Endothelial cell of umbilical vein (primary cell): ENCODE data around the gene USP11.

Source experiments
- EZH2 ChIP-seq: IDR thresholded peaks from 2 replicates; pipeline ENCODE4 v1.6.1; 2012; ENCODE audit warnings: borderline replicate concordance, low read depth, mild to moderate bottlenecking, moderate library complexity, low read length, inconsistent platforms; ENCODE audit not compliant: severe bottlenecking
- FOS ChIP-seq: IDR thresholded peaks from 2 replicates; pipeline ENCODE4 v1.6.1; 2011; ENCODE audit warnings: mild to moderate bottlenecking, low read length, moderate library complexity, borderline replicate concordance; ENCODE audit not compliant: insufficient read depth
- MYC ChIP-seq: IDR thresholded peaks from one replicate; pipeline ENCODE4 v1.6.1; 2011; ENCODE audit warnings: mild to moderate bottlenecking, low read depth, low read length
- POLR2A ChIP-seq: IDR thresholded peaks from 2 replicates; pipeline ENCODE4 v1.6.1; 2012; ENCODE audit warnings: low read depth, mild to moderate bottlenecking, control low read depth, low read length
- POLR2AphosphoS5 ChIP-seq: IDR thresholded peaks from 2 replicates; pipeline ENCODE4 v1.6.1; 2012; ENCODE audit warnings: low read depth, mild to moderate bottlenecking, control low read depth, low read length, moderate library complexity; ENCODE audit not compliant: insufficient read depth
- TF ChIP-seq, protein P1 (sequence below), 2 donors: IDR thresholded peaks; 1 replicate in 1 of 2; 2 replicates in 1 of 2; pipeline ENCODE4 v1.5.1; 2011; ENCODE audit warnings: low read length in 2 of 2, mild to moderate bottlenecking in 2 of 2, moderate library complexity in 2 of 2, control low read depth in 1 of 2, inconsistent platforms in 1 of 2, low read depth in 1 of 2; ENCODE audit not compliant: insufficient read depth in 1 of 2; ENCODE audit errors: extremely low read depth in 1 of 2
- TF ChIP-seq, protein P2 (sequence below): IDR thresholded peaks from 2 replicates; pipeline ENCODE4 v1.6.1; 2011; ENCODE audit not compliant: insufficient read depth, insufficient read length

DNA sequence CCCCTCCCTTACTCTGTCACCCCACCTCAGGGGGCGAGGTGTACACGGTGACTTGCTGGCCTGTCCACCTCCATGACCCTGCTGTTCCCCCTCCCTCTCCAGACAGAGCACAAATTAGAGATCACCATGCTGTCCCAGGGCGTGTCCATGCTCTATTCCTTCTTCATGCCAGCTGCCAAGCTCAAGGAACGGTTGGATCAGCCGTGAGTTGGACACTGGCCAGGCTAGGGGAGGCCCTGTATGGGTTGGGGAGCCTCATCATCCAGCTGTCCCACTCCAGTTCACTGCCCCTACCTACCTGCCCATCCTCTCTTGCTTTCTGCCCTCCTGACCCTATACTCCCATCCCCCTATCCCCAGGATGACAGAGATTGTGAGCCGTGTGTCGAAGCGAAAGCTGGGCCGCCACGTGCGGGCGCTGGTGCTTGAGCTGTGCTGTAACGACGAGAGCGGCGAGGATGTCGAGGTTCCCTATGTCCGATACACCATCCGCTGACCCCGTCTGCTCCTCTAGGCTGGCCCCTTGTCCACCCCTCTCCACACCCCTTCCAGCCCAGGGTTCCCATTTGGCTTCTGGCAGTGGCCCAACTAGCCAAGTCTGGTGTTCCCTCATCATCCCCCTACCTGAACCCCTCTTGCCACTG is 18.3 kb upstream of the USP11 start:
- TF ChIP-seq, protein P1, sequence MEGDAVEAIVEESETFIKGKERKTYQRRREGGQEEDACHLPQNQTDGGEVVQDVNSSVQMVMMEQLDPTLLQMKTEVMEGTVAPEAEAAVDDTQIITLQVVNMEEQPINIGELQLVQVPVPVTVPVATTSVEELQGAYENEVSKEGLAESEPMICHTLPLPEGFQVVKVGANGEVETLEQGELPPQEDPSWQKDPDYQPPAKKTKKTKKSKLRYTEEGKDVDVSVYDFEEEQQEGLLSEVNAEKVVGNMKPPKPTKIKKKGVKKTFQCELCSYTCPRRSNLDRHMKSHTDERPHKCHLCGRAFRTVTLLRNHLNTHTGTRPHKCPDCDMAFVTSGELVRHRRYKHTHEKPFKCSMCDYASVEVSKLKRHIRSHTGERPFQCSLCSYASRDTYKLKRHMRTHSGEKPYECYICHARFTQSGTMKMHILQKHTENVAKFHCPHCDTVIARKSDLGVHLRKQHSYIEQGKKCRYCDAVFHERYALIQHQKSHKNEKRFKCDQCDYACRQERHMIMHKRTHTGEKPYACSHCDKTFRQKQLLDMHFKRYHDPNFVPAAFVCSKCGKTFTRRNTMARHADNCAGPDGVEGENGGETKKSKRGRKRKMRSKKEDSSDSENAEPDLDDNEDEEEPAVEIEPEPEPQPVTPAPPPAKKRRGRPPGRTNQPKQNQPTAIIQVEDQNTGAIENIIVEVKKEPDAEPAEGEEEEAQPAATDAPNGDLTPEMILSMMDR (IDR thresholded peaks at IDR 0.05; ENCODE audit: extremely low read depth in 1 of 2, insufficient read depth in 1 of 2, low read depth in 1 of 2, low read length in 2 of 2), result no peak
- TF ChIP-seq POLR2A (no peak), EZH2 (no peak), POLR2AphosphoS5 (no peak), FOS (no peak), MYC (no peak)
- TF ChIP-seq, protein P2, sequence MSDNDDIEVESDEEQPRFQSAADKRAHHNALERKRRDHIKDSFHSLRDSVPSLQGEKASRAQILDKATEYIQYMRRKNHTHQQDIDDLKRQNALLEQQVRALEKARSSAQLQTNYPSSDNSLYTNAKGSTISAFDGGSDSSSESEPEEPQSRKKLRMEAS, result no peak
